Cardiac muscle cell (in vitro differentiated cells and primary cell): ENCODE measurements around the gene RPL3. TPM values are rescaled to one million over a fixed set of nuclear protein-coding genes. Genes with fewer than 3 reads are reported as not detected.

Experiments used
- DNase-seq, 2 donors: peaks; one replicate each; pipeline versions ENCODE4 v3.0.0 to v3.0.0-alpha.2; 2010 to 2017; ENCODE audit warnings: low read depth in 1 of 2, low spot score in 1 of 2
- H3K27ac ChIP-seq: fragments of 200-600 bp; sonication (generic); 2 replicates; pipeline ENCODE4 v1.5.1; 2016
- H3K27me3 ChIP-seq: fragments of 200-600 bp; sonication (generic); 2 replicates; pipeline ENCODE4 v1.6.0; 2016; ENCODE audit warnings: control low read depth
- H3K36me3 ChIP-seq: fragments of 200-600 bp; sonication (generic); 2 replicates; pipeline ENCODE4 v1.5.1; 2016; ENCODE audit warnings: control low read depth
- H3K4me1 ChIP-seq: fragments of 200-600 bp; sonication (generic); 2 replicates; pipeline ENCODE4 v1.8.1; 2017; ENCODE audit warnings: low read depth, mild to moderate bottlenecking, mixed run types
- H3K4me3 ChIP-seq: fragments of 200-600 bp; sonication (generic); 2 replicates; pipeline ENCODE4 v1.5.1; 2016; ENCODE audit warnings: mild to moderate bottlenecking
- H3K9me3 ChIP-seq: fragments of 200-600 bp; sonication (generic); 2 replicates; pipeline ENCODE4 v1.5.1; 2017; ENCODE audit warnings: low read depth, mild to moderate bottlenecking, control low read depth
- polyA plus RNA-seq: library from polyadenylated mRNA; unstranded; fragments of >200 nt; fragmentation: Nextera tagmentation; extraction: Ambion mirVana; gene quantifications from 2 replicates; pipeline ENCODE4 v1.2.1, GENCODE V29; 2016
- total RNA-seq: library from RNA; depleted of rRNA; stranded (reverse); fragments of >200 nt; gene quantifications from 2 replicates; pipeline ENCODE4 v1.2.3, GENCODE V29; 2016
- TF ChIP-seq, protein P1 (sequence below): IDR thresholded peaks from 2 replicates; pipeline ENCODE4 v1.5.1; 2012; ENCODE audit warnings: low read depth, mild to moderate bottlenecking, low read length

RPL3 gene
- total and polyA plus RNA-seq, 2 experiments from 2014 or later: 1,107 to 2,304 TPM

DNA sequence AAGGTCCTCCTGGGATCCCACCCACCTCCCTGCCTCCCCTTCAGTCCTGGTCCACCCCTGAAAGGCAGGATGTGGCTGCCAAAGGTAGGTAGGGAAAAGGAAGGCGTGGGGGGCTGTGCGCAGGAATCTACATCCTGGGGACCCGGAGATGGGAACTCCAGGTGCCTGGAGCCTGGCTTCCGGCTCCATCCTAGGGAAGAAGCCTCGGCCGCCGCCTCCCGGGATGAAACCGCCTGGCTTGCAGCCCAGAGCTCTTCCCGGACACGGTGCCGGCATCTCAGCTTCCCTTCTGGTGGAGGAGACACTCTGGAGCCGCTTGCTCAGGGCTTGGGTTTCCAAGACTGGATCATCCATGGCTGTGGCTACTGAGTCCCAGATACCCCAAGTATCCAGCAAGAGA lies 41.4 kb downstream of the RPL3 start:
- TF ChIP-seq, protein P1, sequence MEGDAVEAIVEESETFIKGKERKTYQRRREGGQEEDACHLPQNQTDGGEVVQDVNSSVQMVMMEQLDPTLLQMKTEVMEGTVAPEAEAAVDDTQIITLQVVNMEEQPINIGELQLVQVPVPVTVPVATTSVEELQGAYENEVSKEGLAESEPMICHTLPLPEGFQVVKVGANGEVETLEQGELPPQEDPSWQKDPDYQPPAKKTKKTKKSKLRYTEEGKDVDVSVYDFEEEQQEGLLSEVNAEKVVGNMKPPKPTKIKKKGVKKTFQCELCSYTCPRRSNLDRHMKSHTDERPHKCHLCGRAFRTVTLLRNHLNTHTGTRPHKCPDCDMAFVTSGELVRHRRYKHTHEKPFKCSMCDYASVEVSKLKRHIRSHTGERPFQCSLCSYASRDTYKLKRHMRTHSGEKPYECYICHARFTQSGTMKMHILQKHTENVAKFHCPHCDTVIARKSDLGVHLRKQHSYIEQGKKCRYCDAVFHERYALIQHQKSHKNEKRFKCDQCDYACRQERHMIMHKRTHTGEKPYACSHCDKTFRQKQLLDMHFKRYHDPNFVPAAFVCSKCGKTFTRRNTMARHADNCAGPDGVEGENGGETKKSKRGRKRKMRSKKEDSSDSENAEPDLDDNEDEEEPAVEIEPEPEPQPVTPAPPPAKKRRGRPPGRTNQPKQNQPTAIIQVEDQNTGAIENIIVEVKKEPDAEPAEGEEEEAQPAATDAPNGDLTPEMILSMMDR: no peak
- DNase-seq: peak in 1 of 2 donors; percentile 64
- no peak overlapping the region for H3K4me3 ChIP-seq
- H3K9me3 ChIP-seq: no peaks in the 10 kb centered on the region
- H3K36me3 ChIP-seq: no peaks in the 10 kb centered on the region
- H3K4me1 ChIP-seq: peaks cover 9% of the 10 kb centered on the region
- no peak overlapping the region for H3K27ac ChIP-seq
- no peaks in the 10 kb centered on the region for H3K27me3 ChIP-seq

GRCh38 chr22:39277142-39277607 lies 42.2 kb downstream of the RPL3 start:
- Histone ChIP-seq H3K36me3 (no peaks in the 10 kb centered on the region), H3K4me3 (no peak overlapping the region), H3K9me3 (no peaks in the 10 kb centered on the region), H3K27ac (no peak overlapping the region), H3K4me1 (peaks cover 5% of the 10 kb centered on the region), H3K27me3 (no peaks in the 10 kb centered on the region)
- peak in 1 of 2 donors; percentile 71 for DNase-seq
- TF ChIP-seq, protein P1: no peak

DNA sequence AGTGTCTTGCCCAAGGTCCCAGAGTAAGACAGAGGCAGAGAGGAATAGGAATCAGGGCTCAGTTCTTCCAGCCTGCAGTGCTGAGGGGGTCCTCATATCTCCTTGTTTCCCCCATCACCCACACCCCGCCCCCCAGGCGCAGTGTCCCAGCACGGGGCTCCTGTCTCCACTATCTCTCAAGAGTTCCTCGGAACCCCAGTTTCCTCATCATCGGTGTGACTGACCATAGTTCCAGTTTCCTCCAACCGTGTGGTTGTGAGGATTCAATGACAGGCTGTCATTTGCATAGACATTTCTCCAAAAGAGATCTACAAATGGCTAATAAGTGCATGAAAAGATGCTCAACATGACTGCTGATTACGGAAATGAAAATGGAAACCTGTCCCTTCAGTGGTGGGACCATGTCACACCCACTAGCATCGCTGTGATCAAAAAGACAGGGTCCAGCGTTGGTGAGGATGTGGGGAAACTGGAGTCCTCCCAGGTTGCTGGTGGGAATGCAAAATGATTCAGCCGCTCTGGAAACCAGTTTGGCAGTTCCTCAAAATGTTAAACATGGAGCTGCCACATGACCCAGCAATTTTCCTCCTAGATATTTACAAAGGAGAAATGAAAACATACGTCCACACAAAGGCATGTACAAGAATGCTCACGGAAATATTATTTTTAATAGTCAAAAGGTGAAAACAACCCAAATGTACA lies 42.8 kb downstream of the RPL3 start:
- H3K27me3 ChIP-seq: no peaks in the 10 kb centered on the region
- TF ChIP-seq, protein P1: no peak
- no peaks in the 10 kb centered on the region for H3K9me3 ChIP-seq
- no peak overlapping the region for H3K4me3 ChIP-seq
- H3K4me1 ChIP-seq: peaks cover 5% of the 10 kb centered on the region
- H3K36me3 ChIP-seq: no peaks in the 10 kb centered on the region
- no peak for DNase-seq
- no peak overlapping the region for H3K27ac ChIP-seq

- H3K4me3 ChIP-seq: no peak overlapping the region
These were observed 43.5 kb downstream of the RPL3 start for GRCh38 chr22:39275814-39276439.

DNA sequence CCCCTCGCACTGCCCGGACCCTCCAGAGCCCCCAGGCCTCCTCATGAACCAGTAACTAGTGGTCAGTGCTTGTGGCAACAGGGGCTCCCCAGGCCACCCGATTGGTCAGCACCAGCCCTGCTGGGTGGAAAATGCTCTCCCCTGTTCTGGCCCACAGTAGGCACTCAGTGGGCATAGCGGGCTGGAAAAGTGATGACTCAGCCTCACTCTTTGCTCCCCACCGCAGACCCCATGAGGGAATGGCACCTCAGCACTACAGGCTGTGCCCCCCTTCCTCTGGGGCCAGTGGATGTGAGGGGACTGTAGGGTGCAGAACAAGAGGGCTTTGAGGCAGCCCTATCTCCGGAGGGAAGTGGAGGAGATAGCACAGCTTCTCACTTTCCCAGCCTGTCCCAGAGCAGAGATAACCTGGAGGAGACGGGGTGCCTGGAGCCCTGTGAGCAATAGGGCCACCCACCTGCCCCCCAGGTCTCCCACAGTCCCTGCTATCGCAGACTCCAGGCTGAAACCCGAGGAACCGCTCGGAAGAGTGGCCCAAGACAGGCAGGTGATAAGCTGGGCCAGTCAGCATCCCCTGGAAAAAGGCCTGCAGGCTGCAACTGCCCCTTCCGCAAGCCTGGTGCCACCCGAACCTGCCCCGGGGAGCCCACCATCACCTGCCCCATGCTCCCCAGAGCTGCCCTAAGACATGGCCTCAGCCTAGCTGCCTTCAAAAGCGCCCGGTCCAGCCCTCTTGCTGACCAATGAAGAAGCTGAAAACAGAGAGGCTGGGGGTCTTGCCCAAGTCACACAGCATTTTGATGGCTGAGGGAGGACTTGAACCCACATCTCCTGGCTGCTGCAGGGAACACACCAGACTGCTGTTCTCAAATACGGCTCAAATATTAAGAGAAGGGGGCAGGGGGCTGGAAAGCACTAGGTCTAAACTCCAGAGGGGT lies 45.2 kb downstream of the RPL3 start:
- TF ChIP-seq, protein P1: no peak
- Histone ChIP-seq H3K4me1 (peaks cover 5% of the 10 kb centered on the region), H3K27ac (peak overlapping the region; percentile 43), H3K4me3 (no peak overlapping the region), H3K27me3 (no peaks in the 10 kb centered on the region), H3K9me3 (no peaks in the 10 kb centered on the region), H3K36me3 (no peaks in the 10 kb centered on the region)
- DNase-seq: no peak

More at GRCh38 chr22:39275814-39276439, 43.5 kb downstream of the RPL3 start:
- Histone ChIP-seq H3K9me3 (no peaks in the 10 kb centered on the region), H3K27me3 (no peaks in the 10 kb centered on the region), H3K4me1 (peaks cover 5% of the 10 kb centered on the region), H3K27ac (no peak overlapping the region), H3K36me3 (no peaks in the 10 kb centered on the region)
- DNase-seq: no peak
- TF ChIP-seq, protein P1: no peak
